ENCODE measurements around the gene DDR1.
A peak's percentile ranks its signal among the peaks of the same experiment; 100 is the strongest.
"Not testable (repeated sequence)": the region's sequence is repeated elsewhere in the genome, so short reads cannot be mapped to it uniquely, and the experiment has no call there.

DDR1 gene

GRCh38 chr6:30883685-30884520 lies at the start of gene DDR1:
DDR1 (plus strand) TSS chr6:30884519; CDS start chr6:30888730, 4,211 bp downstream.
- peak; percentile 38 for DNase-seq (ENCODE audit: low read depth)

GRCh38 chr6:30834646-30835045 lies 49.7 kb upstream of the DDR1 start:
- DNase-seq (ENCODE audit: low read depth): no peak

GRCh38 chr6:30835576-30835975 lies 48.7 kb upstream of the DDR1 start:
- DNase-seq (ENCODE audit: low read depth): no peak

GRCh38 chr6:30836431-30836866 lies 47.9 kb upstream of the DDR1 start:
- DNase-seq (ENCODE audit: low read depth): no peak

GRCh38 chr6:30836957-30837356 lies 47.4 kb upstream of the DDR1 start:
- DNase-seq (ENCODE audit: low read depth): no peak

- no peak for DNase-seq (ENCODE audit: low read depth)
Observed at GRCh38 chr6:30837432-30837831, 46.9 kb upstream of the DDR1 start.

- no peak for DNase-seq (ENCODE audit: low read depth)
Observed at GRCh38 chr6:30837870-30838269, 46.4 kb upstream of the DDR1 start.

- no peak for DNase-seq (ENCODE audit: low read depth)
Observed at GRCh38 chr6:30839671-30840070, 44.6 kb upstream of the DDR1 start.

- no peak for DNase-seq (ENCODE audit: low read depth)
Observed at GRCh38 chr6:30840084-30840934, 44.0 kb upstream of the DDR1 start.

- DNase-seq (ENCODE audit: low read depth): no peak
Observed at GRCh38 chr6:30840935-30841643, 43.2 kb upstream of the DDR1 start.

GRCh38 chr6:30841644-30842504 lies 42.4 kb upstream of the DDR1 start:
- DNase-seq (ENCODE audit: low read depth): no peak

GRCh38 chr6:30842754-30843610 lies 41.3 kb upstream of the DDR1 start:
- no peak for DNase-seq (ENCODE audit: low read depth)

GRCh38 chr6:30843611-30843998 lies 40.7 kb upstream of the DDR1 start:
- DNase-seq (ENCODE audit: low read depth): no peak

- DNase-seq (ENCODE audit: low read depth): no peak
Observed at GRCh38 chr6:30844118-30844535, 40.2 kb upstream of the DDR1 start.

GRCh38 chr6:30845183-30845582 lies 39.1 kb upstream of the DDR1 start:
- no peak for DNase-seq (ENCODE audit: low read depth)

- no peak for DNase-seq (ENCODE audit: low read depth)
Observed at GRCh38 chr6:30847421-30847970, 36.8 kb upstream of the DDR1 start.

GRCh38 chr6:30847971-30848436 lies 36.3 kb upstream of the DDR1 start:
- DNase-seq (ENCODE audit: low read depth): no peak

GRCh38 chr6:30849903-30850651 lies 34.2 kb upstream of the DDR1 start:
- no peak for DNase-seq (ENCODE audit: low read depth)

GRCh38 chr6:30852459-30852858 lies 31.9 kb upstream of the DDR1 start:
- not testable (repeated sequence) for DNase-seq (ENCODE audit: low read depth)
